Measurements from ENCODE around the gene SHKBP1.
"Not testable (repeated sequence)": the region's sequence is repeated elsewhere in the genome, so short reads cannot be mapped to it uniquely, and the experiment has no call there.

The SHKBP1 gene

GRCh38 chr19:40576585-40577451 lies at the start of gene SHKBP1:
SHKBP1 (plus strand) TSS chr19:40576873; CDS start chr19:40576900, 27 bp downstream.
- DNase-seq: peak; percentile 100

- DNase-seq: no peak
These were observed 48.6 kb upstream of the SHKBP1 start for GRCh38 chr19:40528078-40528477.

GRCh38 chr19:40528533-40529092 lies 48.1 kb upstream of the SHKBP1 start:
- DNase-seq: no peak

GRCh38 chr19:40529093-40529954 lies 47.3 kb upstream of the SHKBP1 start:
- DNase-seq: peak; percentile 99

GRCh38 chr19:40530091-40530901 lies 46.4 kb upstream of the SHKBP1 start:
- DNase-seq: peak; percentile 90

- no peak for DNase-seq
These were observed 43.2 kb upstream of the SHKBP1 start for GRCh38 chr19:40533508-40533907.

GRCh38 chr19:40534148-40534547 lies 42.5 kb upstream of the SHKBP1 start:
- DNase-seq: no peak

- DNase-seq: no peak
These were observed 37.6 kb upstream of the SHKBP1 start for GRCh38 chr19:40539070-40539469.

GRCh38 chr19:40542202-40542859 lies 34.3 kb upstream of the SHKBP1 start:
- no peak for DNase-seq

- no peak for DNase-seq
These were observed 33.6 kb upstream of the SHKBP1 start for GRCh38 chr19:40543029-40543597.

GRCh38 chr19:40546153-40546841 lies 30.4 kb upstream of the SHKBP1 start:
- DNase-seq: not testable (repeated sequence)

- DNase-seq: not testable (repeated sequence)
These were observed 29.5 kb upstream of the SHKBP1 start for GRCh38 chr19:40547190-40547589.

- no peak for DNase-seq
These were observed 28.8 kb upstream of the SHKBP1 start for GRCh38 chr19:40547836-40548235.

GRCh38 chr19:40549007-40549708 lies 27.5 kb upstream of the SHKBP1 start:
- peak; percentile 93 for DNase-seq

- no peak for DNase-seq
These were observed 25.7 kb upstream of the SHKBP1 start for GRCh38 chr19:40550951-40551350.

- no peak for DNase-seq
These were observed 23.8 kb upstream of the SHKBP1 start for GRCh38 chr19:40552848-40553247.

GRCh38 chr19:40553885-40554857 lies 22.5 kb upstream of the SHKBP1 start:
- no peak for DNase-seq

GRCh38 chr19:40555978-40556689 lies 20.5 kb upstream of the SHKBP1 start:
- no peak for DNase-seq

Data from NCI-H345 (cell line).